ENCODE measurements around the gene HEPACAM.
A peak's percentile ranks its signal among the peaks of the same experiment; 100 is the strongest.
"Not testable (repeated sequence)": the region's sequence is repeated elsewhere in the genome, so short reads cannot be mapped to it uniquely, and the experiment has no call there.

HEPACAM gene, protein sequence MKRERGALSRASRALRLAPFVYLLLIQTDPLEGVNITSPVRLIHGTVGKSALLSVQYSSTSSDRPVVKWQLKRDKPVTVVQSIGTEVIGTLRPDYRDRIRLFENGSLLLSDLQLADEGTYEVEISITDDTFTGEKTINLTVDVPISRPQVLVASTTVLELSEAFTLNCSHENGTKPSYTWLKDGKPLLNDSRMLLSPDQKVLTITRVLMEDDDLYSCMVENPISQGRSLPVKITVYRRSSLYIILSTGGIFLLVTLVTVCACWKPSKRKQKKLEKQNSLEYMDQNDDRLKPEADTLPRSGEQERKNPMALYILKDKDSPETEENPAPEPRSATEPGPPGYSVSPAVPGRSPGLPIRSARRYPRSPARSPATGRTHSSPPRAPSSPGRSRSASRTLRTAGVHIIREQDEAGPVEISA

DNA sequence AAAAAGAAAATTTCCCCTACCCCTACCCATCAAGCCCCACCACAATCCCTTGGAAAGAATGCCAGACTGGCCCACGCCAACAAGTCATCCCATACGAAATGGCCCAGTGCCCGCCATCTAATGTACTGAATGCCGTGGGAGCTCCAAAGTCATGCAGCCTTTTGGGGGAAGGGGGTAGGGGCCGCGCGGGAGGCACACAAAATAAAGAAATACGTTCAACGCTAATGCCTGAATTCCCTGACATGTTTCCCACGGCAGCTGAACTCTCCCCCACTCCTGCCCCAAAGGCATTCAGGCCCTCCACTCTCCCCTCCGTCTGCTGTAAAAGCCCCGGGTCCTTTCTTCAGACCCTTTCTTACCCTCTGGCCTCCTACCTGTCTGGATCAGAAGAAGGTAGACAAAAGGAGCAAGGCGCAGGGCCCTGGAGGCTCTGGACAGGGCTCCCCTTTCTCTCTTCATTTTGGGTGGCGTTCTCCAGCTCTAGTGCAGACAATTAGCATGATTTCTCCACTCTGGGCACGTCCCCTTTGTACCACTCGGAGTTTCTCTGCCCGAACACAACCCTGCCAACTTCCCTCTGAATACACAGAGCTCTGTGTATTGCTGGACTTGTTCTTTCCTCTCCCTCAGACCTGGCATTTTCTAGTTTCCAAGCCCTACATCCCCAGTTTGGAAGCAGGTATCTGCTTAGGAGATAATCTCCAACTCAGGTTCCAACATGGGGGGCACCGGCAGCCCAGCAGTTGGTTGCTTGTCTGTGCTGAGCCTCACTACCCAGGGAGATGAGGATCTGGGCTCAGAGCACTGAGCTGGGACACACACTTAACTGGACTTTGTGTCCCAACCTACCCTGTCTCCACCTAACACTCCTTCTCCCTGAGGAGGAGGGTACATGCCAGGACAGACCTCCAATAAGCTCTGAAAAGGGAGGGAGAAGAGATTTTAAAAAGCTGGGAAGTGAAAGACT is at the start of gene HEPACAM:
HEPACAM (minus strand) TSS at position 500 of the 967 bp plus-strand sequence; CDS start at position 459, 41 bp downstream.
- no peak for DNase-seq (ENCODE audit: low read depth)

DNA sequence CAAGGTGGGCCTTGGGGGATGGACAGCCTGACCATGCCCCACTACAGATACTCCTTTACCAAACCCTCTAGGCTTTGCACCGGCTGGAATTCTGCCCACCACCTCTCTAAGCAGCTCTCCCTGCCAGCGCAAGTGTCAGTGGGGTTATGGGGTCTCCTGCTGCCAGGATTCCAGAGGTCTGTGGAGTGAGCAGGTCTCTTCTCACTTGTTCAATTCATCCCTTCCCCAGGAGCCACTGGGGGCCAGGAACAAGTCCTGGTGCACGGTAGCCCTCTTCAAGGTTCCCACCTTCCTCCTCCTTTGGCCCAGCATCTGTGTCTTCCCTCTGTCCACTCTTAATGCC is 48.6 kb upstream of the HEPACAM start:
- no peak for DNase-seq (ENCODE audit: low read depth)

DNA sequence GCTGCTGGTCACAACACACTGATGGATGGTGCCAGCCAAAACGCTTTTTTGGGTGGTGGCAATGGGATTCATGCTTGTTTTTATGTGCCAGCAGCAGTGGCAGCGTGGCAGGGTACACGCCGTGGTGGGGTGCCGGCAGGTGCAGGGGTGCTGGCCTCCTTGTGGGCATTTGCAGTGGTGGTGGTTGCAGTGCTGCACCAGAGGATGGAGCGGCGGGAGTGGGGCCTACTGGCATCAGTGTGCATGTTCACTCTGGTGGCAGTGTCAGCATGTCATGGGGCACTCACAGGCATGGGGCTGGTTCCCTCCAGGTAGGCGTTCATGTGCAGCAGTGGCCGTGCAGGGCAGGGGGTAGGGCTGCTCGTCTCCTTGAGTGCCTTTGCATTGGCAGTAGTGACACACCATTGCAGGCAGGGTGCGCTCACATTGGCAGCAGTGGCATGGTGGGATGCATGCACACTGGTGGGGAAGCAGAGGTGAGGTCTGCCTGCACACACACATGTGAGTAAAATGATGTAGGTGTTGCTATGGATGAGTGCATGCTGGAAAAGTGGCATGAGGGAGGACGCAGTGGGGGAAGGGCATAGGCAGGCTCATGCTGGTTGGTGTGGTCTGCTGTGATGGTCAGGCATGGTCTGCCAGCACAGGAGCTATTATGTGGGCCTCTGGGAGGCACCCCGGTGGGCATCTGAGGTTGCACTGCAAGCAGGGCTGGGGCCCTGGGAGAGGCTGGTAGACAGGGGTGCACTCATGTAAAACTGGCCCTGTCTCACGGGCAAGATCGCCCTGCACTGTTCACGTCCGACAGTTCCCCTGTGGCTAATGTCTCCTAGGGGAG is 48.0 kb upstream of the HEPACAM start:
- DNase-seq (ENCODE audit: low read depth) = no peak

DNA sequence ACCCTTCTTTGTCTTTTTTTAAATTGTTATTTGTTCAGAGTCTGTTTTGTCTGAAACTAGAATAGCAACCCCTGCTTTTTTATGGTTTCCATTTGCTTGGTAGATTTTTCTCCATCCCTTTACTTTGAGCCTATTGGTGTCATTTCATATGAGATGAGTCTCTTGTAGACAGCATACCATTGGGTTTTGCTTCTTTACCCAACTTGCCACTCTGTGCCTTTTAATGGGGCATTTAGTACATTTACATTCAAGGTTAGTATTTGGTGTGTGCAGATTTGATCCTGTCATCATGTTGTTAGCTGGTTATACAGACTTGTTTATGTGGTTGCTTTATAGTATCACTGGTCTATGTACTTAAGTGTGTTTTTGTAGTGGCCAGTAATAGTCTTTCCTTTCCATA is 46.2 kb upstream of the HEPACAM start:
- no peak for DNase-seq (ENCODE audit: low read depth)

DNA sequence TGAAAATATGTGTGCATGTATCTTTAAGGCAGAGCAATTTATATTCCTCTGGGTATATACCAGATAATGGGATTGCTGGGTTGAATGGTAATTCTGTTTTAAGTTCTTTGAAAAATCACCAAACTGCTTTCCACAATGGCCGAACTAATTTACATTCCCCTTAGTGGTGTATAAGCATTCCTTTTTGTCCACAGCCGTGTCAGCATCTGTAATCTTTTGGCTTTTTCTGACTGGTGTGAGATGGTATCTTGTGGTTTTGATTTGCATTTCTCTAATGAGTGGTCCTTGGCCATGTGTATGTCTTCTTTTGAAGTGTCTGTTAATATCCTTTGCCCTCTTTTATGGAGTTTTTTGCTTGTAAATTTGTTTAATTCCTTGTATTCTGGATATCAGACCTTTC is 42.5 kb upstream of the HEPACAM start:
- no peak for DNase-seq (ENCODE audit: low read depth)

DNA sequence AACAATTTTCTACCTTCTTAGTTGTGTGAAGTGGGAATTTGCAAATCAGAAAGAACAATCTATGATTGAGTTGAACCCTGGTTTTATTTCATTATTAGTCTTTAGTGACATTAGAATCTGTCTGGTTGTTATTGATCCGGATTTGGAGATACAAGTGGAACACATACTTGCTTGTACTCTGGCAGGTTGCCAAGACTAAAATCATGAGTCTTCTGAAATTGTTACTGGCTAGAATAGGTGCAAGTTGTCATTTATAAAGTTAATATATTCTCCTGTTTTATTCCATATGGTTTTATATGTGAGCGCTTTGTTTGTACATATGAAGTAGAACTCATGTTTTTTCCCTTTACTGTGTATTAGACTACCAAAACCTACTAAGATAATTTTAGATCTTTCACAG is 41.2 kb upstream of the HEPACAM start:
- DNase-seq (ENCODE audit: low read depth) = no peak

DNA sequence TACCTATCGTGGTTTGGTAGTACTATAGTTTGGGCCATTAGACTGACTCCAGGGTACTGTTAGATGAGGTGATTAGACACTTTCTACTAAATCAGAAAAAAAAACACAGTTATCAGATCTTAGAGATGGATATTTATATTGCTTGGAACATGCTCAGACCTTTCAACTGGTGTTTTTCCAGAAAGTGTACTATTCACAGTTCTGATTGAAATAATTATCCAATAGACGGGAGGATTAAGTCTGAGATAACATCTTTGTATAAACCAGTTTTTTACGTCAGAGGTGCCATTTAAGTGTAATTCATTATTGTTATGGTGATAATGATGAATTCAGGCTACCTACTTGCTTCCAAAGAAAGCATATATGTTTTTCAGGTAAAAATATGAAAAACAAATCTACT is 40.7 kb upstream of the HEPACAM start:
- DNase-seq (ENCODE audit: low read depth) = no peak

DNA sequence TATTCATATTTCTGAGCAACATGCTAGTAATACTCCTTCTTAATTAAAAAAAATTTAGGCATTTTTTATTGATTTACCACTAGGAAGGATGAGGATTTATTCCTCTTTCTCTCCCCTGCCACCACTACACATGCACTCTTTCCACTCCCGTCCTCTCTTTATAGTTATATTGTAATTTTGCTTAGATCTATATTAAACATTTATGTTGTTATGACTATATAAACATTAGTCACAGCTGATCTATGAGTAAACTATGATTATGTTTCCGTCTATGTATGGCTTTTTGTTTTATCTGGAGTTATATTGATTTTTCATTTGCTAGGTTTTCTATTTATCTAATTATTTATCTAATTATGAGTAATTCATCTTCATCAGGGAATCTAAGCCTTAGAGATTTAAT is 36.0 kb upstream of the HEPACAM start:
- DNase-seq (ENCODE audit: low read depth) = no peak

DNA sequence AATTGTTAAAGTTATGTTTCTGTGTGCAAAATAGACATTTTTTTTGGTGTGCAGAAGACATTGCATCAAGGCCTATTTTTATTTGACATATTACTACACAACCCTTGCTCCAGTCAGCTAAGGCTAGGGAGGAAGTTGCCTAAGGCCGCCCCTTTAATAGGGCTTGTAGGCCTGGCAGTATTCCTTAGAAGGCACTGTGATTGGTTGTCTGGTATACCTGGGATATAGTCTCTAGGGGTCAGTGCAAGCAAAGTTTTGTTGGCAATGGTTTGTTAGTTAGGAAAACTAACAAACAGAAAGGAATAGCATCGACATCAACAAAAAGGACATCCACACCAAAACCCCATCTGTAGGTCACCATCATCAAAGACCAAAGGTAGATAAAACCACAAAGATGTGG is 35.1 kb upstream of the HEPACAM start:
- DNase-seq (ENCODE audit: low read depth) = no peak

DNA sequence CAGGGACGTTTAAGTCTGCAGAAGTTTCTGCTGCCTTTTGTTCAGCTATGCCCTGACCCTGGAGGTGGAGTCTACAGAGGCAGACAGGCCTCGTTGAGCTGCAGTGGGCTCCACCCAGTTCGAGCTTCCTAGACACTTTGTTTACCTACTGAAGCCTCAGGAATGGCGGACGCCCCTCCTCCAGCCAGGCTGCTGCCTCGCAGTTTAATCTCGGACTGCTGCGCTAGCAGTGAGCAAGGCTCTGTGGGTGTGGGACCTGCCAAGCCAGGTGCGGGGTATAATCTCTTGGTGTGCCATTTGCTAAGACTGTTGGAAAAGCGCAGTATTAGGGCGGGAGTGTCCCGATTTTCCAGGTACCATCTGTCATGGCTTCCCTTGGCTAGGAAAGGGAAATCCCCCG is 32.4 kb upstream of the HEPACAM start:
- not testable (repeated sequence) for DNase-seq (ENCODE audit: low read depth)

DNA sequence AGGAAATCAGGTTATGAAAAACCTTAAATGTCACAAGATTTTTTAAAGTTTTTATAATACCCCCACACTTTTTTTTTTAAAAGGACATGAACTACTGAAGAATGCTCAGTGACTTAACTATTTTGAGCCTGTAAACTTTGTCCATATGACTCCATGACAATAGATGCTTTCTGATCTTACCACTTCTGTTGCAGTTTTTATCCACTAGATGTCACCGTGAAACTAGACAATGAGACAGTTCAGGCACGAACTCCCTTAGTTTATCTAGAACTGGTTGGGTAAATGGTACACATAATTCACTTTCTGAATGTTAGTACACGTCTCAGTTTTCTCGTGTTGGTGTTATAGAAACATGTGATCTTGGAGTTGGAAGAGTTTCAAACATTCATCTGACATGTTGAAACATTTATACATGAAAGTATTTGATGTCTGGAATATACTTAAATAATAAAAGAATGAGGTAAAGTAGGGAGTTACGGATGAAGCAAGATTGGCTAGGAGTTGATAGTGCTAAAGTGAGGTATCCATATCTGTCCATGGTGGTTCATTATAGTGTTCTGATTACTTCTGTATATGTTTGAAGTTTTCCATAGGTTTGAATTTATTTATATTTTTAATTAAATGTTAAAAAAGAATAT is 26.2 kb upstream of the HEPACAM start:
- no peak for DNase-seq (ENCODE audit: low read depth)

DNA sequence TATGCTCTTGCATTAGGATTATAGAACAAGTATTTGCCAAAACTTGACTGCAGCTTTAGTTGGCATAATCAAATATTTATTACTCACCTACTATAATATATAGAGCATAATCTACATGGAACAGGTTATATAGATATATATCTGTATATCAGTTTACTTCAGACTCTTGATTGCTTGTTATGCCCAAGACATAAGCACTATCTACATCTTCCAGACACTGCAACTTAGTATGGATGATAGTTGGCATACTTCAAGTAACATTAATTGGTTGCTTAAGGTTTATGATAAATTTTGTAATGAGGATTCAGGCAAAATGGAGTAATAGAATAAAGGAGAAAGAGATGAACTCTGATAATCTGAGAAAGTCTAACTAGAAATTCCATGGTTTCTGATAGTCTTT is 19.2 kb upstream of the HEPACAM start:
- no peak for DNase-seq (ENCODE audit: low read depth)

DNA sequence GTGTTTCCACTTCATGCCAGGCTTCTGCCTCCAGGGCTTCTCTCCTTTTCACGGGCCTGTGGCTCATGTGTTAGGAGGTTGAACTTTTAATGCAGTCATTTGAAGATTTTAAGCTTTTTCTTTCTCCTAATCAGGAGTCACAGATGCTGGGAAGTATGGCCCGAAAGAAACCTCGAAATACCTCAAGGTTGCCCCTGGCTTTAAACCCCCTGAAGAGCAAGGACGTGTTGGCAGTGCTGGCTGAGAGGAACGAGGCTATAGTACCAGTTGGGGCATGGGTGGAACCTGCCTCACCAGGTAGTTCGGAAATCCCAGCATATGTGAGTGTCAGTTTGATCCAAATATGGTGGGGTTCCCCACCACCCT is 18.7 kb upstream of the HEPACAM start:
- DNase-seq (ENCODE audit: low read depth) = no peak

DNA sequence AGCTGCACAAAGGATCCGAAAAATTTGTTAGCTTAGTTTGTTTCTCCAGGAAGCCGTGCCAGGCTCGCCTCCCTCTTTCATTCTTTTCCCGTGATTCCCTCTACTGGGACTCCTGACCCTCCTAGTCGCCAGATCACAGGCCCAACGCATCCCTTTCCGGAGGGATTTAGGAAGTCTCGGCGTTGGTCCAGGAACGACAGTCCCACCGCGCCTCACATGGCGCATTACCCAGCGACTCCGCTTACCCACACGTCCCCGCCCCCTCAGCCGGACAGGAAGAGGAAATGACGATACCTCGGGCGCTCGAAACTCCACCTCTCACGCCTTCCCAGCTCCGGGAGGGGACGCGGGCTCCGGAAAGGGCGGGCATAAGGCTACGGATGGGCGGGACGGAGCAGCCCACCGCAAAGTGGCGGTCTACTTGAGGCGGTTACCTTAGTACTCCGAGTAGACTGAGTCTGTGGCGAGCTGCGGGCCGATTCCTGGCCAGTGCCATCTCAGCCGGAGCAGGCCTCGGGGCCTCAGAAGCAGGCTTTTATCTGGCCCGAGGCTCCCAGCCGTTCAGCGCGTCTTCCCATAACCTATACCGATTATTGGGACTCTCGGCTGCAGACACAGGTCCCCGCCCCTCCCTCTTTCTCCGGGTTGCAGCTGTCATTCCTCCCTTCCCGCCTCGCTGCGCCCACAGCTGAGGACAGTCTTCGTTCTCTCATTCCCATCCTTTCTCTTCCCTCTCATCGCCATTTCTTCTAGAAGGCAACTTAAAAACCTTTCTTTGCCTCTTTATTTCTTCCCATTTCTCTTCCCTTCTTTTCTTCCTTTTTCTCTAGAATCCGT is 18.1 kb upstream of the HEPACAM start, which contains the start of gene CCDC15:
CCDC15 (plus strand) TSS at position 450 of the 837 bp plus-strand sequence. CDS start 531 bp downstream, outside the sequence.
- peak; percentile 90 for DNase-seq (ENCODE audit: low read depth)

DNA sequence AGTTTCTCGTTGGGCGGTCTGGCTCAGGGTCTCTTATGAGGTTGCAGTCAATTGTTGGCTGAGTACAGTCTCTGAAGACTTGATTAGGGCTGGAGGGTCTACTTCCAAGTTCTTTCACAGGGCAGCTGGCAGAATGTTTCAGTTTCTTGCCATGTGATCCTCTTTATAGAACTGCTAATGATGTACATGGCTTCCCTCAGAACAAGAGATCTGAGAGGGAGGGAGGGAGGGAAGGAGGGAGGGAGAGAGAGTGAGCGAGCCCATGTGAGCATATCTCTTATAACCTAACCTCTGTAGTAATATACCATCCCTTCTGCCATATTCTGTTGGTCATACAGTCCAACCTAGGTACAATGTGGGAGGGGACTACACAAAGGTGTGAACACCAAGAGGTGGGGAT is 15.5 kb upstream of the HEPACAM start:
- no peak for DNase-seq (ENCODE audit: low read depth)

DNA sequence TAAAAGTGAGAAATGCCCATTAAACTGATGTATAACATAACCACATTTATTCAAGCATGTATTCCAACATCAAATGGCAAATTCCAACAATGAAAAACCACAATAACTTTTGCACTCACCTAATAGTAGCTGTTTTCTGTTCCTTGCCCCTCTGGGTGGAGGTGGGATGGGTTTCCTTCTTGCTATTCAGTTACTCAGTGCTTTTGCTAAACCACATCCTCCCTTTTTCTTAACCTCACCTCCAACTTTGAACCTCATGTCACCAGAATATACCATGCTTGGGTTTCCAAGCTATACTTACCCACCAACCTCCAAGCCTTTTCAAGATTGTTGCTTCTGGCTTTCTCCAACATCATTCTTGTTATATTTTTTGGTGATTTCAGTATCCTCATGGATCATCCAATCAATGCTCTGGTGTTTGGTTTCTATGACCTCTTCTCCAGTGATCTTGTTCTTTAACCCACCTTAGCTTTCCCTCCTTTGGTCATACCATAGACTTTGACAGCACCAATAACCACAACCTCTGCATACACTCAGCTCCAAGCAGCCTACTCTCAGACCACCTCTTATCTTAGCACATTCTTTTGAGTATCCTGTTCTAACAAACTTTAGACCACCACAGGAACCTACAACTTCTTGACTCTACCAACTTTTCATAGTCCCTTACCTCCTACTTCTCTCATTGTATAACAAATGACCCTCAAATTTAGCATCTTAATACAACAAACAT is 14.9 kb upstream of the HEPACAM start:
- DNase-seq (ENCODE audit: low read depth) = no peak

DNA sequence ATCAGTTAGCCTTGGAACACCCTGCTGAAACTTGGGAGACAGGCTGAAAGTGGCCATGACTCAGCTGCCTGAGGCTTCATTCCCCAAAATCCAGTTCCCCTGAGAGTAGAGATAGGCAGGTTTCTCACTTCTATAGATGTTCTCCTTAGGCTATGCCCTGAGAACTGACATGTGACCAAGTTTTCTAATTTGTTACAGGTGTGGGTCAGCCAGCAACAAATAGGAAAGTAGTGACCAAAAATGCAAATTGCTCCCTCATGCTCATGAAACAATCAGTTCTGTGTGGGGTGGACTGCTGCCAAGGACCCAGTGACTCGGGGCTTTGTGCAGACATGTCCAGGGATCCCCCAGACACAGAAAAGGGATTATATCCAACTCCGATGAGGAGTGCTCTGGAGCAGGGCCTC is 10.9 kb upstream of the HEPACAM start:
- DNase-seq (ENCODE audit: low read depth) = no peak

DNA sequence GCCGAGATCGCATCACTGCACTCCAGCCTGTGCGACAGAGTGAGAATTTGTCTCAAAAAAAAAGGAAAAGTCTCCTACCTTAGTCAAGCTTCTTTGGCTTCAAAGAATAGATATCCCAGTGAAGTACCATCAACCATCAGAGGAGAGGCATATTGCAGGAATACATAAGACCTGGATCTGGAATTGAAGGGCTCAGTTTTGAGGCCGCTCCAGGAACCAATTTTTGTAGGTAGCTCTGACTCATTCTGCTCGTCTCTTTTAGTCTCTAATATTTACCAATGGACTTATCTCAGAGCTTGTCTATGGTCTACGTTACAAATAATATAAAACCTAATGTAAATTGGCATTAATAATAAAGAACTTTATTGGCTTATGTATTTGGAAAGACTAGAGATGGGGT is 10.0 kb upstream of the HEPACAM start:
- DNase-seq (ENCODE audit: low read depth) = no peak

DNA sequence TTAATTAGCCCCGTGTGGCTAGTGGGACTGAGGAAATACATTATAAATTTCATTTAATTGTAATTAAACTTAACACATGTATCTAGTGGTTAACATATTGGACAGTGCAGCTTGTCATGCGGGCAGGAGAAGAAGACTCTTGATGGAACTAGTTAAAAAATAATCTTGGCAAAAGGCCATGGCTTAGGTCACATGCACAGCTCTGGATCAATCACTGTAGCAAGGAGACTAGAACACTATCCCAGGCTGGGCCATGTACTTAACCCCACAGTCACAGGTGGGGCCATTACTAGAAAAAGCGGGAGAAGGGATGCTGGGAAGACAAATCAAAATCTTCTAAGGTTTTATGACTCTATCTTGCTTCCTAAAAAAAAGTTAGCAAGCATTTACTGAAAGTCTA is 8.7 kb upstream of the HEPACAM start:
- no peak for DNase-seq (ENCODE audit: low read depth)

DNA sequence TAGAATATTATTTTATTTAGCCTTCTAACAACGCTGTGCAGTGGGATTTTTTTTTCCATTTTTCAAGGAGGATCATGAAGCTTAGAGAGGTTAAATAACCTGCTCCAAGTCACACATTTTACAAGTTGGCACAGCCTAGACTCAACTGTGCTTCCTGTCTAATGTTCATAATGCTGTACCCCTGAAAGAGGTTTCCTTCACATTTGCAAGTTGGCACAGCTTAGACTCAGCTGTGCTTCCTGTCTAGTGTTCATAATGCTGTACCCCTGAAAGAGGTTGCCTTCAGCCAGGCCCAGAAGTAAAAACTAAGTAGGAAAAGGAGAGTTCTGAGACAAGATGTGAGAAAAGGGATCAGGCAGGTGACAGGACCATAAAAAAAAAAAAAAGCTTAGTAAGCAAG is 7.9 kb upstream of the HEPACAM start:
- DNase-seq (ENCODE audit: low read depth) = no peak

All from stimulated activated CD8-positive, alpha-beta memory T cell treated with anti-CD3 and anti-CD28 coated beads, Interleukin-12 subunit alpha, Interleukin-12 subunit beta, amount 100 ng/mL, for 4 hours (primary cell).